Coronary artery (tissue), 2 donors: ENCODE results near the gene NEO1.

Experiments used
- DNase-seq: peaks from one replicate; pipeline ENCODE4 v3.0.0-alpha.2; 2017; ENCODE audit warnings: low spot score
- H3K27ac ChIP-seq, 2 donors: fragments of 200-600 bp; sonication (generic); one replicate each; pipeline ENCODE4 v1.5.1; 2016 to 2019
- H3K4me3 ChIP-seq: fragments of 200-600 bp; sonication (generic); 2 replicates; pipeline ENCODE4 v1.5.1; 2016; ENCODE audit warnings: mild to moderate bottlenecking, moderate library complexity
- TF ChIP-seq, protein P1 (sequence below): fragments of 200-600 bp; sonication (generic); IDR thresholded peaks from one replicate; pipeline ENCODE4 v1.5.1; 2019; ENCODE audit warnings: antibody characterized with exemption

The NEO1 gene

DNA sequence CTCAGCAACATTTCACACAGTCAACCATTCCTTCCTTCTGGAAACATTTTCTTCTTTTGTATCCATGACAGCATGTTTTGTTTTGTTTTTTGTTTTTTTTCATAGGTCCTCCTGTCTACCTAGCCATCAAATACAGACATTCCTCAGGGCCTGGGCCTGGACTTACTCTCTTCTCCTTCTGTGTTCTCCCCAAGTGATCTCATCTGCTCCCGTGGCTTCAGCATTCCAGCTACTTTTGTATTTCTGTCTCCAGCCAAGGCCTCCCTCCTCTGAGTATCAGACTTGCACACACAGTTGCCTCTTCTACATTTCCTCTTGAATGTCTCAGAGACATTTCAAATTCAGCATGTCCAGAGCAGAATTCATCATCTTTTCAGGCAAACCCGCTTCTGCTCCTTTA is 234.0 kb downstream of the NEO1 start:
- no peak for DNase-seq
- H3K4me3 ChIP-seq: no peak overlapping the region
- TF ChIP-seq, protein P1, sequence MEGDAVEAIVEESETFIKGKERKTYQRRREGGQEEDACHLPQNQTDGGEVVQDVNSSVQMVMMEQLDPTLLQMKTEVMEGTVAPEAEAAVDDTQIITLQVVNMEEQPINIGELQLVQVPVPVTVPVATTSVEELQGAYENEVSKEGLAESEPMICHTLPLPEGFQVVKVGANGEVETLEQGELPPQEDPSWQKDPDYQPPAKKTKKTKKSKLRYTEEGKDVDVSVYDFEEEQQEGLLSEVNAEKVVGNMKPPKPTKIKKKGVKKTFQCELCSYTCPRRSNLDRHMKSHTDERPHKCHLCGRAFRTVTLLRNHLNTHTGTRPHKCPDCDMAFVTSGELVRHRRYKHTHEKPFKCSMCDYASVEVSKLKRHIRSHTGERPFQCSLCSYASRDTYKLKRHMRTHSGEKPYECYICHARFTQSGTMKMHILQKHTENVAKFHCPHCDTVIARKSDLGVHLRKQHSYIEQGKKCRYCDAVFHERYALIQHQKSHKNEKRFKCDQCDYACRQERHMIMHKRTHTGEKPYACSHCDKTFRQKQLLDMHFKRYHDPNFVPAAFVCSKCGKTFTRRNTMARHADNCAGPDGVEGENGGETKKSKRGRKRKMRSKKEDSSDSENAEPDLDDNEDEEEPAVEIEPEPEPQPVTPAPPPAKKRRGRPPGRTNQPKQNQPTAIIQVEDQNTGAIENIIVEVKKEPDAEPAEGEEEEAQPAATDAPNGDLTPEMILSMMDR: no peak
- no peak overlapping the region for H3K27ac ChIP-seq

DNA sequence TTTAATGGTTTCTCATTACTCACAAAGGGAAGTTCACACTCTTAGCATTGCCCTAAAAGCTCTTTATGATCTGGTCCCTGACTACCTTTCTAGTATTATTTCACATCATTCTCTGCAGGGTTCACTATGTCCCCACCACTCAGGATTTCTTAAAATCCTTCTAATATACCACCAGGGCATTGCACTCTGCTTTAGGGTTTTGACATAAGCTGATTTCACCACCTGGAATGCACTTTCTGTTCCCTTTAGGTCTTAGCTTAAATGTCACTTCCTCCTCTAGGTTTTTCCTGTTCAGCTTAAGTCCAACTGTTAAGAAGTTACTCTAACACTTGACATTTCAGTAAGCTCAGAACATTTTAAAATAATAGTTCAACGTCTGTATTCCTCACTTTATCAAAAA is 234.8 kb downstream of the NEO1 start:
- no peak overlapping the region for H3K4me3 ChIP-seq
- no peak overlapping the region for H3K27ac ChIP-seq
- no peak for DNase-seq
- TF ChIP-seq, protein P1: no peak

DNA sequence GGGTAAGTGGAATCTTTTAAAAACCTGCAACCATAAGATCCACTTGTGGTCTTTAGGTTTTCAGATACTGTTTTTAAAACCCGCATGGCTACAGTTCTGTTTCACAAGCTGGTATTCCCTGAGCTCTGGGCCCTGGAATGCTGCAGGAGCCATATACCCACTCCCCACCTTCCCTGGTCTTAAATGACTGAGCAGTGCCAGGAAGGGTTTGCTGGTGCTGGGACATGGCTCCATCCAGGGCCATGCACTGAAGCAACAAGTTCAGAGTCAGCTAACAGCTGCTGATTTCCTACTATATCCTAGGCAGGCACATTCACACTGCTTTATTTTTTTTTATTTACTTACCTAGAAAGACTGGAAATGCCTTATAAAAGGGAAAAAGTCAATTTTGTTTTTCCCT is 239.2 kb downstream of the NEO1 start:
- DNase-seq: no peak
- Histone ChIP-seq H3K27ac (no peak overlapping the region), H3K4me3 (no peak overlapping the region)
- TF ChIP-seq, protein P1: no peak

DNA sequence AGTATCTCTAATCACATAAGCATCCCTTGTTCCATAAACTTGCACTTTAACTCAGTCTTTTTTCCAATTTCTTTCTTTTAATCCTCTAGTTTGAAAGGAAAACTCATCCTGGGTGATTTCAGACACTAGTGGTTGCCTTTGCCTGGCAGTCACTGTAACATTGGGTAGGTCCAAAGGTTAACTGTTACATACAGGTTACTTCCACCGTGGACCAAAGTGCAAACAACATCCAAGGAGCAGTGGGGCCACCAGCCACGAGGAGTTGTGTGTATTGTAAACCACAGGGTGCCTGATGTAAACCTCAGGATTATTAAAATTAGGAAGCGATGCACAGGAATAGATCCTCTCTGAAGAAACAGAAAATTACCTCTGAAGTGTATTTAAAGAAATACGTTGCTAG is 241.5 kb downstream of the NEO1 start:
- TF ChIP-seq, protein P1: no peak
- DNase-seq: no peak
- H3K27ac ChIP-seq: no peak overlapping the region
- H3K4me3 ChIP-seq: no peak overlapping the region

DNA sequence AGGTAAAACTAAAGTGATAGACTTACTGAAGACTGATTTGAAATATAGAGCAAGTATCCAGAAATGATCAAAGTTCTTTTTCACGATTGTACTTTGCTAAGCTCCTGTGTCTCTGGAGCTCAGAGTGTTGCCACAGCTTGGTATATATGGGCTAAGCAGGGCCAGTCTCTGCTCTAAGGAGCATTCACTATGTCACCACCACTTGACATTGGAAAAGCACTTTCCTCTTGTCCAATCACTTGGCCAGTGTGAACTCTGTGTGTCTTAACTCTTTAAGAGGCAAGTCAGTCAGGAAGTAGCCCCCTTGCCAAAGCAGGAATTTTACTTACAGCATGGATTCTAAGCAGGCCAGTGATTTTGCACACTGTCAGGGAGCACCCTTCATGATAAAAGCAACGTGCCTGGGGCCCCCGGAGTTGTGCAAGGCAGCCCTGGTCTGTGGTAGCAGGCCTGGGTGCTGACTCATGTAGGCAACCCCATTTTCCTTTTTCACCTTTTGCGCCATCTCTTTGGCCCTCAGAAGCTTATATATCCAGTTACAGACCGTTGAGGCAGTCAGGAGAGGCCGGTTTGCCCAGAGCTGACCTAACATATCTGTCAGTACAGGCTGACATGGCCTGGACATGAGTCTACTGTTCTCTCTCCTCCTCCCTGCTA is 243.5 kb downstream of the NEO1 start:
- no peak overlapping the region for H3K27ac ChIP-seq
- no peak overlapping the region for H3K4me3 ChIP-seq
- TF ChIP-seq, protein P1: no peak
- DNase-seq: no peak

DNA sequence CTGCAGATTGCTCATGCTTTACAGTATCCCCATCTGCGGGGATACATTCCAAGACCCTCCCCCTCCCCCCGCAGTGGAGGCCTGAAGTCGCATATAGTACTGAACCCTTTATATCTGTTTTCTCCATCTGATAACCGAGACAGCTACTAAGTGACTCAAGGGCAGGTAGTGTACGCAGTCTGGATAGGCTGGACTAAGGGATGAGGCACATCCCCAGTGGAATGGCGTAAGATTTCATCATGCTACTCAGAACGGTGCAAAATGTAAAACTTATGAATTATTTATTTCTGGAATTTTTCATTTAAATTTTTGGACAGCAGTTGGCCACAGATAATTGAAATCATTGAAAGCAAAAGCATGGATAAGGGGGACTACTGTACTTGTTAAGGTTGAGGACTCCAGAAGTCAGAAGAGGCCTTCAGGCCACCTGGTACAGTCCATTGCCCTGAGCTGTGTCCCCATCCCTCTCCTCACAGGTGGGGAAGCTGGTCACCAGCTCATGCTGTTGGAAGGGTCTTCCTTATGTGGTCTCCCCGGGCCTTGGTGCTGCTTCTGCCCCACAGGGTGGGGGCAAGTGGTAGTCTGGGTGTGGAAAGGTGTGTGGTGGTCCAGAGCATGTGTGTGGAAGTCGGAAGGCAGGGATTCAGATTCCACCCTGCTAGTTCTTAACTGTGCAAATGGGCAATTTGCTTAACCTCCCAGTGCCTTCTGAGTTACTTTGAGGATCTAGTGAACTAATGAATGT is 244.5 kb downstream of the NEO1 start:
- no peak for DNase-seq
- TF ChIP-seq, protein P1: no peak
- Histone ChIP-seq H3K27ac (no peak overlapping the region), H3K4me3 (no peak overlapping the region)
